Activated CD4-positive, alpha-beta T cell treated with anti-CD3 and anti-CD28 coated beads for 36 hours (primary cell): ENCODE measurements around the gene SUFU. TPM values are rescaled to one million over a fixed set of nuclear protein-coding genes. Genes with fewer than 3 reads are reported as not detected.

Experiments
- ATAC-seq: fragments of 200-7000 bp; cut with Tn5 transposase; one replicate; pipeline ENCODE4 v1.10.0; 2021; ENCODE audit warnings: mild to moderate bottlenecking, moderate library complexity
- CTCF ChIA-PET: fragments of 350-600 bp; sonication (Branson Sonifier 250); formaldehyde crosslinking; loops from one replicate; lab custom pipeline; 2021; ENCODE audit warnings: antibody characterized with exemption; lab: Charles Lee
- POLR2A ChIA-PET: fragments of 350-600 bp; sonication (Branson Sonifier 250); formaldehyde crosslinking; loops from one replicate; lab custom pipeline; 2021; ENCODE audit warnings: antibody characterized with exemption, inconsistent platforms; lab: Charles Lee
- DNase-seq: peaks from one replicate; pipeline ENCODE4 v3.0.0-alpha.2; 2020
- H3K27ac Mint-ChIP-seq: one replicate; pipeline ENCODE4 v1.8.0; 2021; ENCODE audit warnings: mixed read lengths
- H3K27me3 Mint-ChIP-seq: one replicate; pipeline ENCODE4 v1.8.0; 2021; ENCODE audit warnings: mixed read lengths
- H3K36me3 Mint-ChIP-seq: one replicate; pipeline ENCODE4 v1.8.0; 2021; ENCODE audit warnings: low read depth, mixed read lengths
- H3K4me1 Mint-ChIP-seq: one replicate; pipeline ENCODE4 v1.8.0; 2021; ENCODE audit warnings: mixed read lengths
- H3K4me3 Mint-ChIP-seq: one replicate; pipeline ENCODE4 v1.8.0; 2021; ENCODE audit warnings: mild to moderate bottlenecking, moderate library complexity, mixed read lengths
- H3K9me3 Mint-ChIP-seq: one replicate; pipeline ENCODE4 v1.8.0; 2021; ENCODE audit warnings: low read depth, mixed read lengths
- intact Hi-C, 2 experiments: fragments of 100-400 bp; cut with DNase I in 1 of 2; cut with micrococcal nuclease in 1 of 2; formaldehyde crosslinking; loops; one replicate each; pipeline versions ENCODE4 v1.14.2 to v1.15.1; 2022 to 2024; cut with DNase I, micrococcal nuclease
- total RNA-seq, 2 experiments: library from RNA; stranded (reverse); gene quantifications; one replicate each; pipeline ENCODE4 v1.2.3, GENCODE V29; 2021

SUFU gene
- total RNA-seq, 2 experiments from 2014 or later = 8.4 to 9.5 TPM

GRCh38 chr10:102501201-102502028 is 2.4 kb upstream of the SUFU start:
- ChIA-PET POLR2A (interaction anchor here (0.7 to 0.8 kb wide), 2 partner anchors 30 to 151 kb away, joined by 3 to 4 read pairs; no protein-coding TSS in a partner anchor), CTCF (interaction anchor here (0.8 to 10.3 kb wide), 10 partner anchors 8 to 271 kb away, joined by 3 to 105 read pairs (median 4); no protein-coding TSS in a partner anchor)
- intact Hi-C loops = loop anchor here (1.0 to 5.0 kb wide), 25 partner anchors 40 to 1416 kb away; partner anchors contain the start of genes ARL3 (in 2 of the 2), CUEDC2 (in 2 of the 2), NOLC1 (in 2 of the 2) and SFXN2 (in 2 of the 2)

GRCh38 chr10:102502029-102502336 is 1.8 kb upstream of the SUFU start:
- peaks cover 31% of the 10 kb centered on the region for H3K4me1 Mint-ChIP-seq
- no peaks in the 10 kb centered on the region for H3K27me3 Mint-ChIP-seq
- no peak overlapping the region for H3K4me3 Mint-ChIP-seq
- intact Hi-C loops = loop anchor here (1.0 to 5.0 kb wide), 25 partner anchors 41 to 1415 kb away; partner anchors contain the start of genes ARL3 (in 2 of the 2), CUEDC2 (in 2 of the 2), NOLC1 (in 2 of the 2) and SFXN2 (in 2 of the 2)
- CTCF ChIA-PET = interaction anchor here (0.6 to 10.3 kb wide), 14 partner anchors 10 to 404 kb away, joined by 3 to 105 read pairs (median 4); partner anchors contain the start of genes GBF1, NOLC1 and TRIM8
- no peak overlapping the region for H3K27ac Mint-ChIP-seq
- ATAC-seq (peak; percentile 80), DNase-seq (peak; percentile 99)
- no peaks in the 10 kb centered on the region for H3K9me3 Mint-ChIP-seq
- peaks cover 3% of the 10 kb centered on the region for H3K36me3 Mint-ChIP-seq
- POLR2A ChIA-PET = interaction anchor here (0.7 to 1.0 kb wide), 2 partner anchors 30 to 82 kb away, joined by 3 read pairs; partner anchors contain the start of gene FBXL15

More at GRCh38 chr10:102501201-102502028, 2.4 kb upstream of the SUFU start:
- Mint-ChIP-seq H3K27me3 (no peaks in the 10 kb centered on the region), H3K9me3 (no peaks in the 10 kb centered on the region), H3K27ac (no peak overlapping the region), H3K4me1 (peaks cover 31% of the 10 kb centered on the region), H3K4me3 (no peak overlapping the region), H3K36me3 (peaks cover 3% of the 10 kb centered on the region)
- ATAC-seq (no peak), DNase-seq (no peak)

GRCh38 chr10:102502337-102503151 is 1.2 kb upstream of the SUFU start, which contains the start of gene ACTR1A:
ACTR1A (minus strand) TSS chr10:102502712; CDS start chr10:102502647, 65 bp downstream.
- ChIA-PET POLR2A (interaction anchor here (0.7 to 1.0 kb wide), 2 partner anchors 31 to 82 kb away, joined by 3 read pairs; partner anchors contain the start of gene FBXL15), CTCF (interaction anchor here (0.6 to 10.3 kb wide), 18 partner anchors 9 to 405 kb away, joined by 3 to 105 read pairs (median 4); partner anchors contain the start of genes GBF1, NOLC1 and TRIM8)
- Mint-ChIP-seq H3K4me1 (peaks cover 31% of the 10 kb centered on the region), H3K4me3 (no peak within 1 kb of the TSS), H3K27ac (no peak within 1 kb of the TSS), H3K9me3 (no peaks in the 10 kb centered on the region), H3K27me3 (no peaks in the 10 kb centered on the region), H3K36me3 (peaks cover 3% of the 10 kb centered on the region)
- DNase-seq (peak; percentile 97), ATAC-seq (peak; percentile 54)
- intact Hi-C loops = loop anchor here (1.0 to 5.0 kb wide), 28 partner anchors 41 to 1415 kb away; partner anchors contain the start of genes ARL3 (in 2 of the 2), CUEDC2 (in 2 of the 2), GBF1 (in 2 of the 2) and NOLC1 (in 2 of the 2)

- H3K27me3 Mint-ChIP-seq = no peaks in the 10 kb centered on the region
- ATAC-seq (no peak), DNase-seq (peak; percentile 56)
- H3K27ac Mint-ChIP-seq = peak overlapping the region; percentile 82
- ChIA-PET POLR2A (interaction anchor here (1.7 kb wide), 1 partner anchor 79 kb away, joined by 5 read pairs; no protein-coding TSS in a partner anchor), CTCF (interaction anchor here (0.6 to 10.3 kb wide), 18 partner anchors 9 to 412 kb away, joined by 3 to 105 read pairs (median 3); partner anchors contain the start of genes NFKB2 and SFXN2)
- intact Hi-C loops = loop anchor here in 1 of 2 experiments (5.0 kb wide), 2 partner anchors 387 to 1413 kb away; partner anchors contain the start of gene STN1
- no peak overlapping the region for H3K4me3 Mint-ChIP-seq
- peaks cover 21% of the 10 kb centered on the region for H3K4me1 Mint-ChIP-seq
- peaks cover 7% of the 10 kb centered on the region for H3K36me3 Mint-ChIP-seq
- H3K9me3 Mint-ChIP-seq = no peaks in the 10 kb centered on the region
Observed at GRCh38 chr10:102504179-102504975, 605 bp downstream of the SUFU start.

- no peak for ATAC-seq
- H3K27ac Mint-ChIP-seq = peak overlapping the region; percentile 82
- no peak for DNase-seq
- no peak overlapping the region for H3K4me3 Mint-ChIP-seq
- peaks cover 16% of the 10 kb centered on the region for H3K4me1 Mint-ChIP-seq
- no peaks in the 10 kb centered on the region for H3K27me3 Mint-ChIP-seq
- CTCF ChIA-PET = interaction anchor here (0.6 to 10.3 kb wide), 15 partner anchors 8 to 412 kb away, joined by 3 to 105 read pairs (median 3); partner anchors contain the start of gene SFXN2
- peaks cover 11% of the 10 kb centered on the region for H3K36me3 Mint-ChIP-seq
- POLR2A ChIA-PET = interaction anchor here (0.7 to 1.7 kb wide), 2 partner anchors 25 to 79 kb away, joined by 3 to 5 read pairs; no protein-coding TSS in a partner anchor
- intact Hi-C loops = loop anchor here in 1 of 2 experiments (5.0 kb wide), 2 partner anchors 388 to 1412 kb away; partner anchors contain the start of gene STN1
- H3K9me3 Mint-ChIP-seq = no peaks in the 10 kb centered on the region
Observed at GRCh38 chr10:102504976-102505300, 1.2 kb downstream of the SUFU start.

- Mint-ChIP-seq H3K9me3 (no peaks in the 10 kb centered on the region), H3K27me3 (no peaks in the 10 kb centered on the region), H3K4me3 (no peak overlapping the region), H3K36me3 (peaks cover 13% of the 10 kb centered on the region), H3K4me1 (peaks cover 15% of the 10 kb centered on the region), H3K27ac (no peak overlapping the region)
- POLR2A ChIA-PET = interaction anchor here (0.7 kb wide), 1 partner anchor 26 kb away, joined by 3 read pairs; no protein-coding TSS in a partner anchor
- ATAC-seq = no peak
- DNase-seq = no peak
- intact Hi-C loops = no loop called here
- CTCF ChIA-PET = interaction anchor here (0.5 to 10.3 kb wide), 12 partner anchors 57 to 1144 kb away, joined by 3 to 105 read pairs (median 3); partner anchors contain the start of gene SFXN2
Observed at GRCh38 chr10:102505462-102506115, 1.8 kb downstream of the SUFU start.

GRCh38 chr10:102507521-102507920 is 3.7 kb downstream of the SUFU start:
- no peak for DNase-seq
- CTCF ChIA-PET = interaction anchor here (1.2 to 10.3 kb wide), 4 partner anchors 11 to 75 kb away, joined by 4 to 105 read pairs (median 4); no protein-coding TSS in a partner anchor
- Mint-ChIP-seq H3K9me3 (no peaks in the 10 kb centered on the region), H3K36me3 (peaks cover 19% of the 10 kb centered on the region), H3K27me3 (no peaks in the 10 kb centered on the region), H3K4me3 (no peak overlapping the region), H3K27ac (no peak overlapping the region), H3K4me1 (peaks cover 26% of the 10 kb centered on the region)
- POLR2A ChIA-PET = interaction anchor here (0.8 kb wide), 1 partner anchor 10 kb away, joined by 4 read pairs; no protein-coding TSS in a partner anchor
- intact Hi-C loops = no loop called here
- ATAC-seq = no peak

- ATAC-seq (no peak), DNase-seq (no peak)
- Mint-ChIP-seq H3K27ac (no peak overlapping the region), H3K27me3 (no peaks in the 10 kb centered on the region), H3K36me3 (peaks cover 21% of the 10 kb centered on the region), H3K4me1 (peaks cover 26% of the 10 kb centered on the region), H3K4me3 (no peak overlapping the region), H3K9me3 (no peaks in the 10 kb centered on the region)
- ChIA-PET CTCF (interaction anchor here (0.6 to 10.3 kb wide), 4 partner anchors 12 to 237 kb away, joined by 3 to 105 read pairs (median 4); no protein-coding TSS in a partner anchor), POLR2A (no interaction called here)
- intact Hi-C loops = no loop called here
Observed at GRCh38 chr10:102508506-102508905, 4.7 kb downstream of the SUFU start.

GRCh38 chr10:102509387-102509786 is 5.6 kb downstream of the SUFU start:
- Mint-ChIP-seq H3K4me3 (no peak overlapping the region), H3K9me3 (no peaks in the 10 kb centered on the region), H3K27me3 (no peaks in the 10 kb centered on the region), H3K4me1 (peaks cover 26% of the 10 kb centered on the region), H3K27ac (peak overlapping the region; percentile 25), H3K36me3 (peaks cover 21% of the 10 kb centered on the region)
- intact Hi-C loops = no loop called here
- ChIA-PET CTCF (interaction anchor here (0.7 to 10.3 kb wide), 6 partner anchors 8 to 110 kb away, joined by 3 to 105 read pairs (median 3); no protein-coding TSS in a partner anchor), POLR2A (no interaction called here)
- ATAC-seq = no peak
- DNase-seq = no peak
